ENCODE measurements around the gene TKT.

DNA sequence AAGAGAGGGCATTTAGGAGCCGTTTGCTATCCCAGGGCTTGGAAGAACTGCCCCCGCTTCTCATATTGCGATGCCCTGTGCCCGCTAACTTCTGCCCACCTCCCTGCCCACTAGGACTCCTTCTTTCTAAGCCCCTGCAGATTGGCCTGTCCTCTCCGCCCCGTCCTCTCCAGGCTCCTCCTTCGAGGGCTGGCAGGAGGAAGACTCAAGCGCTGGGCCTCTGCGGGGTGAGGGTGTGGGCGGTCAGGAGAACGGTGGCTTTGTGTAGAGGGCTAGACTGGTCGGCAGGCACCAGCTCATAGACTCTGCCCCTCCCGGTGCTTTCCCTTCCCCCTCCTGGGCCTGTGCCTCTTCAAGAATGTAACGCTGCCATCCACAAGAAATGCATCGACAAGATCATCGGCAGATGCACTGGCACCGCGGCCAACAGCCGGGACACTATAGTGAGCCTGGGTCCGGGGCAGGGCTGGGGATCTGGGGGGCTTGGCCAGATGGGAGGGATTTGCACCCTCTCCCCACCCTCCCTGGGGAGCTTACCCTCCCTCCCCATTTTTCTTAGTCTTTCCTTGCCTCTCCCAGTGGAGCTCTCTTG is 73.0 kb downstream of the TKT start:
- TF ChIP-seq POLR2A (IDR thresholded peaks at IDR 0.05; ENCODE audit: low read length) (no peak), PHF8 (IDR thresholded peaks at IDR 0.05; ENCODE audit: borderline replicate concordance, low read depth) (no peak), HOXA7 (CRISPR knock-in tag; IDR thresholded peaks at IDR 0.05) (no peak), EP300 (IDR thresholded peaks at IDR 0.05) (no peak), CEBPB (IDR thresholded peaks at IDR 0.05) (no peak), RCOR1 (IDR thresholded peaks at IDR 0.05; ENCODE audit: low read depth, low read length) (no peak), HDAC2 (IDR thresholded peaks at IDR 0.05) (no peak), MAFK (IDR thresholded peaks at IDR 0.05; ENCODE audit: partially characterized antibody) (no peak), KDM1A (IDR thresholded peaks at IDR 0.05; ENCODE audit: low read depth) (no peak), RAD21 (conservative IDR thresholded peaks at IDR 0.05 in 1 of 2, IDR thresholded peaks at IDR 0.05 in 1 of 2) (no peak), JUNB (IDR thresholded peaks at IDR 0.05) (no peak)
- TF ChIP-seq, protein P1, sequence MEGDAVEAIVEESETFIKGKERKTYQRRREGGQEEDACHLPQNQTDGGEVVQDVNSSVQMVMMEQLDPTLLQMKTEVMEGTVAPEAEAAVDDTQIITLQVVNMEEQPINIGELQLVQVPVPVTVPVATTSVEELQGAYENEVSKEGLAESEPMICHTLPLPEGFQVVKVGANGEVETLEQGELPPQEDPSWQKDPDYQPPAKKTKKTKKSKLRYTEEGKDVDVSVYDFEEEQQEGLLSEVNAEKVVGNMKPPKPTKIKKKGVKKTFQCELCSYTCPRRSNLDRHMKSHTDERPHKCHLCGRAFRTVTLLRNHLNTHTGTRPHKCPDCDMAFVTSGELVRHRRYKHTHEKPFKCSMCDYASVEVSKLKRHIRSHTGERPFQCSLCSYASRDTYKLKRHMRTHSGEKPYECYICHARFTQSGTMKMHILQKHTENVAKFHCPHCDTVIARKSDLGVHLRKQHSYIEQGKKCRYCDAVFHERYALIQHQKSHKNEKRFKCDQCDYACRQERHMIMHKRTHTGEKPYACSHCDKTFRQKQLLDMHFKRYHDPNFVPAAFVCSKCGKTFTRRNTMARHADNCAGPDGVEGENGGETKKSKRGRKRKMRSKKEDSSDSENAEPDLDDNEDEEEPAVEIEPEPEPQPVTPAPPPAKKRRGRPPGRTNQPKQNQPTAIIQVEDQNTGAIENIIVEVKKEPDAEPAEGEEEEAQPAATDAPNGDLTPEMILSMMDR (IDR thresholded peaks at IDR 0.05), result no peak
- TF ChIP-seq, protein P2, sequence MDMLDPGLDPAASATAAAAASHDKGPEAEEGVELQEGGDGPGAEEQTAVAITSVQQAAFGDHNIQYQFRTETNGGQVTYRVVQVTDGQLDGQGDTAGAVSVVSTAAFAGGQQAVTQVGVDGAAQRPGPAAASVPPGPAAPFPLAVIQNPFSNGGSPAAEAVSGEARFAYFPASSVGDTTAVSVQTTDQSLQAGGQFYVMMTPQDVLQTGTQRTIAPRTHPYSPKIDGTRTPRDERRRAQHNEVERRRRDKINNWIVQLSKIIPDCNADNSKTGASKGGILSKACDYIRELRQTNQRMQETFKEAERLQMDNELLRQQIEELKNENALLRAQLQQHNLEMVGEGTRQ (IDR thresholded peaks at IDR 0.05), result no peak
- TF ChIP-seq, protein P3, sequence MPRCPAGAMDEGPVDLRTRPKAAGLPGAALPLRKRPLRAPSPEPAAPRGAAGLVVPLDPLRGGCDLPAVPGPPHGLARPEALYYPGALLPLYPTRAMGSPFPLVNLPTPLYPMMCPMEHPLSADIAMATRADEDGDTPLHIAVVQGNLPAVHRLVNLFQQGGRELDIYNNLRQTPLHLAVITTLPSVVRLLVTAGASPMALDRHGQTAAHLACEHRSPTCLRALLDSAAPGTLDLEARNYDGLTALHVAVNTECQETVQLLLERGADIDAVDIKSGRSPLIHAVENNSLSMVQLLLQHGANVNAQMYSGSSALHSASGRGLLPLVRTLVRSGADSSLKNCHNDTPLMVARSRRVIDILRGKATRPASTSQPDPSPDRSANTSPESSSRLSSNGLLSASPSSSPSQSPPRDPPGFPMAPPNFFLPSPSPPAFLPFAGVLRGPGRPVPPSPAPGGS (IDR thresholded peaks at IDR 0.05), result no peak

All from A549 (cell line).